ENCODE measurements around the gene CRLF3. TPM values are rescaled to one million over a fixed set of nuclear protein-coding genes. Genes with fewer than 3 reads are reported as not detected.

CRLF3 gene, protein sequence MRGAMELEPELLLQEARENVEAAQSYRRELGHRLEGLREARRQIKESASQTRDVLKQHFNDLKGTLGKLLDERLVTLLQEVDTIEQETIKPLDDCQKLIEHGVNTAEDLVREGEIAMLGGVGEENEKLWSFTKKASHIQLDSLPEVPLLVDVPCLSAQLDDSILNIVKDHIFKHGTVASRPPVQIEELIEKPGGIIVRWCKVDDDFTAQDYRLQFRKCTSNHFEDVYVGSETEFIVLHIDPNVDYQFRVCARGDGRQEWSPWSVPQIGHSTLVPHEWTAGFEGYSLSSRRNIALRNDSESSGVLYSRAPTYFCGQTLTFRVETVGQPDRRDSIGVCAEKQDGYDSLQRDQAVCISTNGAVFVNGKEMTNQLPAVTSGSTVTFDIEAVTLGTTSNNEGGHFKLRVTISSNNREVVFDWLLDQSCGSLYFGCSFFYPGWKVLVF
- total RNA-seq = 19.4 and 27.6 TPM in 2 replicates

DNA sequence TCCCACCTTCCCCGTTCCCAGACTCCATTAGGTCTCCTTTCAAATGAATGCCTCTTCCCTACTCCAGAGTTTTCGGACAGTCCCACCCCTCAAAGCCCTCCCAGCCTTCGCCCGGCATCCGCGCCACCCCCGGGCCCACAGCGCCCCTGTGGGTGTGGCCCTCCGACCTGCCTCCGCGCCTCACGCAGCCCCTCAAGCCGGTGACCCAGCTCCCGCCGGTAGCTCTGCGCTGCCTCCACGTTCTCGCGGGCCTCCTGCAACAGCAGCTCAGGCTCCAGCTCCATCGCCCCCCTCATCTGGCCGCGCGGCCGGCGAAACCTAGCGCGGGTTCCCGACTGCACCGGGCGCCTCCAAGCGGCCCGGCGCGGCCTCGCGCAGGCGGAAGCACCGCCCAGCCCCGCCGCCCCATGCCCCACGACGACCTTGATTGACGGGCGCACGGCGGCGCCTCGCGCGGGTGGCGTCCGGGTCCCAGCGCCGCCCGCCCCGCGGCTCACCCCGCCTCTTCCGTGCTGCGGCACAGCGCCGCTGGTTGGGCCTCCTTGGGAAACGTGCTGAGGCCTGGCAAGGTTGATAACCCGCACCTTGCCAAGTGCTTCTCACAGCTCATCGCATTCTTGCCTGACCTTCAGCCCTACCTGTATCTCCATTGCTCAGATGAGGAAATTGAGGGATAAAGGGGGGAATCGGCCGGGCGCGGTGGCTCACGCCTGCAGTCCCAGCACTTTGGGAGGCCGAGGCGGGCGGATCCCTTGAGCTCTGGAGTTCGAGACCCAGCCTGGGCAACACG, at the start of gene CRLF3:
CRLF3 (minus strand) TSS at position 337 of the 790 bp plus-strand sequence; CDS start at position 296, 41 bp downstream.

DNA sequence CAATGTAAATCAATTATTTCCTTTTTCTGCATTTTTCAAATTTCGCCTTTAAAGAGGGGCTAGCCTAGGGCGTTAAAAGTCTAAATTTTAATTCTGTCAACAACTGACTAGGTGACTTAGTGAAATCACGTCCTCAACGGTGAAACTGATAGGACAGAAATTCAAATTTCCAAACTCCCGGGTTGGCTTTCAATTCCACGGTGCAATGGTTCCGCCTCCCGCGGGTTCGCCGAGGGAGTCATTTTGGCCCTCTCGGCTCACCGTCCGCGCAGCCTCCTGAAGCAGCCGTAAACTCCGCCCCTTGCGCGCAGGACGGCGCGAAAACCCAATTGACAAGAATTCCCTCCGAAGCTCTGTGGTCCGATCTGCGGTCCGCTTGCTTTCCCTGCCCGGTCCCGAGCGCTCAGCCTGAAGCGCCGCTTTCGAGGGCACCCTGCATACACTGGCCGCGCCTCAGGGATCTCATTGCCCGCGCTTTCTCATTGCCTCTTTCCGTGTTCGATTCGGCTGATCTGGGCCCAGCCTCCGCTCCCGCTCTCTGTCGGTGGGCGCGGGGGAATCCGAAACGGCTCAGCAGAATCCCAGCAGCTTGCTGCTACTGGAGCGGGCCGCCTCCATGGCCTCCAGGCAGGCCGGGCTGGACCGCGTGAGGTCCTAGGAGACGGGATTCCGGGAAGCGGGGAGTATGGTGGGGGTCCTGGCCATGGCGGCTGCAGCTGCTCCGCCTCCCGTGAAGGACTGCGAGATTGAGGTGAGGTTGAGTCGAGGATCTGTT, 7.4 kb upstream of the CRLF3 start, which contains the start of gene ATAD5:
ATAD5 (plus strand) TSS at position 304 of the 775 bp plus-strand sequence; CDS start at position 686, 382 bp downstream.

Other genes starting within 250 kb of the CRLF3 start
- gene ATAD5, start 7.3 kb upstream of the CRLF3 start, total RNA-seq = 1.1 and 5.4 TPM in 2 replicates
- 10.1 and 12.1 TPM in 2 replicates for gene TEFM, start 81.5 kb upstream of the CRLF3 start, total RNA-seq
- gene ADAP2, start 97.3 kb upstream of the CRLF3 start, total RNA-seq = 7.9 and 12.1 TPM in 2 replicates
- gene RNF135, start 146.3 kb upstream of the CRLF3 start, total RNA-seq = 8.2 and 14.1 TPM in 2 replicates